CD8-positive, alpha-beta memory T cell (primary cell): ENCODE measurements around the gene TMPRSS13. TPM values are rescaled to one million over a fixed set of nuclear protein-coding genes. Genes with fewer than 3 reads are reported as not detected.

Experiments used
- CTCF ChIA-PET: fragments of 350-600 bp; sonication (Branson Sonifier 250); formaldehyde crosslinking; loops from one replicate; lab custom pipeline; 2021; ENCODE audit warnings: antibody characterized with exemption; lab: Charles Lee
- POLR2A ChIA-PET: fragments of 350-600 bp; sonication (Branson Sonifier 250); formaldehyde crosslinking; loops from one replicate; lab custom pipeline; 2021; ENCODE audit warnings: antibody characterized with exemption; lab: Charles Lee
- DNase-seq, 5 donors: peaks; one replicate each; pipeline versions ENCODE4 v3.0.0 to v3.0.0-alpha.2; 2020 to 2022; ENCODE audit warnings: mixed read lengths in 1 of 5
- H3K27ac ChIP-seq: one replicate; pipeline ENCODE4 v1.7.0; 2013; ENCODE audit warnings: low read depth, mild to moderate bottlenecking, low read length, moderate library complexity
- H3K27me3 ChIP-seq: 2 replicates; pipeline ENCODE4 v1.7.0; 2013; ENCODE audit warnings: low read length, mild to moderate bottlenecking; ENCODE audit not compliant: insufficient read depth, poor library complexity, severe bottlenecking
- H3K36me3 ChIP-seq: 2 replicates; pipeline ENCODE4 v1.7.0; 2013; ENCODE audit warnings: mild to moderate bottlenecking, low read length, moderate library complexity; ENCODE audit not compliant: insufficient read depth
- H3K4me1 ChIP-seq: 2 replicates; pipeline ENCODE4 v1.7.0; 2013; ENCODE audit warnings: mild to moderate bottlenecking, low read length, moderate library complexity; ENCODE audit not compliant: insufficient read depth
- H3K4me3 ChIP-seq: 2 replicates; pipeline ENCODE4 v1.7.0; 2013; ENCODE audit warnings: mild to moderate bottlenecking, low read length
- H3K9me3 ChIP-seq: 2 replicates; pipeline ENCODE4 v1.7.0; 2013; ENCODE audit warnings: mild to moderate bottlenecking, low read length
- H3K27ac Mint-ChIP-seq, 8 donors: one replicate each; pipeline ENCODE4 v1.8.0; 2020 to 2021; ENCODE audit warnings: mixed read lengths in 8 of 8, mild to moderate bottlenecking in 6 of 8, inconsistent platforms in 3 of 8, moderate library complexity in 3 of 8
- H3K27me3 Mint-ChIP-seq, 2 donors: one replicate each; pipeline ENCODE4 v1.8.0; 2020 to 2021; ENCODE audit warnings: mixed read lengths in 2 of 2, mild to moderate bottlenecking in 1 of 2, moderate library complexity in 1 of 2
- H3K36me3 Mint-ChIP-seq, 3 donors: one replicate each; pipeline ENCODE4 v1.8.0; 2020 to 2021; ENCODE audit warnings: mixed read lengths in 3 of 3, inconsistent platforms in 1 of 3, mild to moderate bottlenecking in 1 of 3
- H3K4me1 Mint-ChIP-seq, 3 donors: one replicate each; pipeline ENCODE4 v1.8.0; 2020 to 2021; ENCODE audit warnings: mixed read lengths in 3 of 3, inconsistent platforms in 1 of 3, mild to moderate bottlenecking in 1 of 3
- H3K4me3 Mint-ChIP-seq, 7 donors: one replicate each; pipeline ENCODE4 v1.8.0; 2020 to 2021; ENCODE audit warnings: mixed read lengths in 7 of 7, mild to moderate bottlenecking in 6 of 7, moderate library complexity in 4 of 7, inconsistent platforms in 2 of 7
- H3K9me3 Mint-ChIP-seq, 5 donors: one replicate each; pipeline ENCODE4 v1.8.0; 2020 to 2022; ENCODE audit warnings: mixed read lengths in 5 of 5, mild to moderate bottlenecking in 3 of 5, moderate library complexity in 2 of 5, inconsistent platforms in 1 of 5
- polyA plus RNA-seq: library from polyadenylated mRNA; unstranded; fragments of 300-500 nt; fragmentation: Illumina TruSeq; gene quantifications from one replicate; pipeline ENCODE4 v1.2.3, GENCODE V29; 2021
- total RNA-seq, 2 experiments: library from RNA; stranded (reverse); gene quantifications; one replicate each; pipeline ENCODE4 v1.2.3, GENCODE V29; 2021

The TMPRSS13 gene
- total and polyA plus RNA-seq, 3 experiments from 2014 or later, result 1.4 to 1.5 (median 1.5) TPM

DNA sequence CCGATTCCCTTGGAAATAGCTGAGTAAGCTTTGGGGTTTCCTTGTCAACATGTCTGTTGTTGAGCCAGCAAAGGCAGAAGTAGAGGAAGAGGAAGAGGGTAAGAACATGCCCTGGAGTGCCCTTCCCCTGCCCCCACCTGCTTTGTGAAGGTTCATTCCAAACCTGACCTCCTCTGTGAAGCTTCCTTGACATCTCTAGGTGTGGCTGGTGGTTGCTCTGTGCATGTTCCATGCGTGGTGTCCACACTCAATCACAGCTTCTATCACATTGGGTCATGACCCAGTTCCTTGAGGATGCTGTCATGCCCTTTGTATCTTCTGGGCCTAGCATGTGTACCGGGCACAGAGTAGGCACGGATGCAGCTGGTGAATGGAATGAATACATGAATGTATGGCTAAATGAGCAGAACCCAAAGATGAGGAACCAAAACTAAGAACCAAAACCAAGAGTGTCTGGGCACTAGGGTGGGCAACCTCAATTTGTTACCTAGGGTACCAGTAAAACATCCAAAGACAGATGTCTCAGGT lies 29.0 kb downstream of the TMPRSS13 start:
- H3K27ac Mint-ChIP-seq, result peak overlapping the region in 1 of 8 donors; percentile 57
- Histone ChIP-seq H3K4me1 (no peaks in the 10 kb centered on the region), H3K4me3 (no peak overlapping the region), H3K27me3 (no peaks in the 10 kb centered on the region), H3K9me3 (no peaks in the 10 kb centered on the region), H3K27ac (no peak overlapping the region), H3K36me3 (no peaks in the 10 kb centered on the region)
- peaks cover 0 to 8% (median 4%) of the 10 kb centered on the region in 3 donors for H3K4me1 Mint-ChIP-seq
- ChIA-PET POLR2A (no interaction called here), CTCF (no interaction called here)
- DNase-seq, result peak in 1 of 5 donors; percentile 35
- peaks cover 11% of the 10 kb centered on the region in 2 donors for H3K27me3 Mint-ChIP-seq
- no peak overlapping the region for H3K4me3 Mint-ChIP-seq
- no peaks in the 10 kb centered on the region for H3K36me3 Mint-ChIP-seq
- H3K9me3 Mint-ChIP-seq, result no peaks in the 10 kb centered on the region

DNA sequence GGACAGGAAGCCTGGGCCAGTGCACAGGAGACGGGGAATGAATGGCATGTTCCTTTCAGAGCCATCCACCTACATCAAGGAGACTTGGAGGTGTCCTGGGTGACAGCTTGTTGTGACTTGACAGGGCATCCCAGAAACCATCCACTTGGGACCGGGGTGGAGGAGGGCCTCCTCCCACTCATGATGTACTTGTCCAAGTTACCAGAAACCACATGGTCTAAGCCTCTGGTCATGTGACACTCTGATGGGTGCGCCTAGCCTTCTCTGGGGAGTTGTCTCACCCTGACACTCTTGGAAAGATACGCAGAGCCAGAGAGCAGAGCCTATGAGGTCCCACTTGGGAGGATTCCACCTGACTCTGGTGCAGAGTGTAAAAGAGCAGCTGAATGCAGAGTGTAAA lies 31.1 kb downstream of the TMPRSS13 start:
- CTCF ChIA-PET, result interaction anchor here (1.3 kb wide), 1 partner anchor 49 kb away, joined by 6 read pairs; no protein-coding TSS in a partner anchor
- DNase-seq, result peak in 1 of 5 donors; percentile 14
- H3K36me3 ChIP-seq, result no peaks in the 10 kb centered on the region
- Mint-ChIP-seq H3K4me3 (no peak overlapping the region), H3K9me3 (peaks cover 0 to 5% (median under 1%) of the 10 kb centered on the region in 5 donors), H3K27ac (no peak overlapping the region), H3K27me3 (peaks cover 13 to 21% of the 10 kb centered on the region in 2 donors), H3K4me1 (peaks cover 0 to 8% (median 4%) of the 10 kb centered on the region in 3 donors), H3K36me3 (no peaks in the 10 kb centered on the region)
- no peak overlapping the region for H3K4me3 ChIP-seq
- POLR2A ChIA-PET, result no interaction called here
- no peaks in the 10 kb centered on the region for H3K4me1 ChIP-seq
- no peaks in the 10 kb centered on the region for H3K9me3 ChIP-seq
- no peak overlapping the region for H3K27ac ChIP-seq
- no peaks in the 10 kb centered on the region for H3K27me3 ChIP-seq

DNA sequence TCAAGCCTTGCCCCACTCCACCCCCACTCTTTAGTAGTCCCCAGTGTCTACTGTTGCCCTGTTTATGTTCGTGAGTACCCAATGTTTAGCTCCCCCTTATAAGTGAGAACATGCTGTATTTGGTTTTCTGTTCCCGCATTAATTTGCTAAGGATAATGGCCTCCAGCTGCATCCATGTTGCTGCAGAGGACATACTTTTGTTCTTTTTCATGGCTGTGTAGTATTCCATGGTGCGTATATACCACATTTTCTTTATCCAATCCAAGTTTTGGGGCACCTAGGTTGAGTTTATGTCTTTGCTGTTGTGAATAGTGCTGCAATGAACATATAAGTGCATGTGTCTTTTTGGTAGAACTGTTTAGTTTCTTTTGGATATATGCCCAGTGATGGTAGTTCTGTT lies 36.6 kb downstream of the TMPRSS13 start:
- H3K27ac Mint-ChIP-seq, result no peak overlapping the region
- ChIA-PET CTCF (interaction anchor here (1.0 to 1.4 kb wide), 2 partner anchors 55 to 84 kb away, joined by 3 to 4 read pairs; no protein-coding TSS in a partner anchor), POLR2A (no interaction called here)

DNA sequence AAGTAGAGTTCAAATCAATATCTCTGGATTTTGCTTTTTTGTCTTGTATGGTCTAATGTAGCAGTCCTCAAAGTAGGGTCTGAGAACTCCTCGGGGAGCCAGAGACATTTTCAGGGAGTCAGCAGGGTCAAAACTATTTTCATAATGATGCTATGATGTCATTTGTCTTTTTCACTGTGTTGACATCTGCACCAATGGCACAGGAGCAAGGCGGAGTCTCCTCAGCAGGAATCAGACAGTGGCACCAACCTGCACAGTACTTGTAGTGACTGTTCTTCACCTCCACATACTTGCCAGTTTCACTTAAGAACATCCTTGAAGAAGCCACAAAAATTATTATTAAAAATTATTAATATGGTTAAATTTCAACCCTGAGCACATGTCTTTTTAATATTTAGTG lies 37.8 kb downstream of the TMPRSS13 start:
- no peak for DNase-seq
- no peaks in the 10 kb centered on the region for H3K9me3 ChIP-seq
- no peak overlapping the region for H3K27ac ChIP-seq
- ChIA-PET POLR2A (no interaction called here), CTCF (no interaction called here)
- H3K27me3 ChIP-seq, result no peaks in the 10 kb centered on the region
- H3K36me3 ChIP-seq, result no peaks in the 10 kb centered on the region
- no peaks in the 10 kb centered on the region for H3K4me1 ChIP-seq
- Mint-ChIP-seq H3K36me3 (peaks cover 0 to 21% (median 0%) of the 10 kb centered on the region in 3 donors), H3K27me3 (peaks cover 8 to 24% of the 10 kb centered on the region in 2 donors), H3K27ac (no peak overlapping the region), H3K9me3 (peaks cover 3 to 12% (median 9%) of the 10 kb centered on the region in 5 donors), H3K4me1 (no peaks in the 10 kb centered on the region), H3K4me3 (no peak overlapping the region)
- no peak overlapping the region for H3K4me3 ChIP-seq

More for the DNA sequence above, 36.6 kb downstream of the TMPRSS13 start:
- Mint-ChIP-seq H3K4me1 (no peaks in the 10 kb centered on the region), H3K4me3 (no peak overlapping the region), H3K36me3 (peaks cover 0 to 21% (median 0%) of the 10 kb centered on the region in 3 donors), H3K27me3 (peaks cover 12 to 30% of the 10 kb centered on the region in 2 donors), H3K9me3 (peaks cover 3 to 12% (median 9%) of the 10 kb centered on the region in 5 donors)
- Histone ChIP-seq H3K4me1 (no peaks in the 10 kb centered on the region), H3K9me3 (no peaks in the 10 kb centered on the region), H3K4me3 (no peak overlapping the region), H3K36me3 (no peaks in the 10 kb centered on the region), H3K27me3 (no peaks in the 10 kb centered on the region), H3K27ac (no peak overlapping the region)
- no peak for DNase-seq

DNA sequence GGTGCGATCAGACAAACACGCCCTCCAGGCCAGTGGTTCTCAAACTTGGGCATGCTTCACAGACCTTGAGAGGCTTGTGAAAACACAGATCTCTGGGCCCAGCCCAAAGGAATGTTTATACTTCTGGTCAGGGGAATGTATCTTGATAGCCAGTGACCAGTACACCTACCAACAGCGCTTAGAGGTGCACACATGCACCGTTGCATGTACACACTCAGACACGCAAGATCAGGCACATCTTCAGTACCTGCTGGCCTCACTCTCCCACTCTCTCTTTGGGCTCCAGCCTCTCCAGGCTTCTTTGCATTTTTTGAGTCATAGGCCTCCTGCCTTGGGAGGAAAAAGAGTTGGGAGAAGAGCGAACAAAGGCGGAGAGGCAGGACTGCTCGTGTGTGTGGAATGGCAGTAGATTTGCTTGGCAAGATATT lies 41.0 kb downstream of the TMPRSS13 start:
- Mint-ChIP-seq H3K9me3 (peaks cover 3 to 12% (median 5%) of the 10 kb centered on the region in 5 donors), H3K4me1 (no peaks in the 10 kb centered on the region), H3K27ac (no peak overlapping the region), H3K4me3 (no peak overlapping the region), H3K27me3 (peaks cover 2 to 16% of the 10 kb centered on the region in 2 donors), H3K36me3 (peaks cover 0 to 21% (median 0%) of the 10 kb centered on the region in 3 donors)
- Histone ChIP-seq H3K4me3 (no peak overlapping the region), H3K9me3 (no peaks in the 10 kb centered on the region), H3K27me3 (no peaks in the 10 kb centered on the region), H3K4me1 (no peaks in the 10 kb centered on the region), H3K36me3 (no peaks in the 10 kb centered on the region), H3K27ac (no peak overlapping the region)
- ChIA-PET POLR2A (no interaction called here), CTCF (no interaction called here)
- DNase-seq, result no peak

DNA sequence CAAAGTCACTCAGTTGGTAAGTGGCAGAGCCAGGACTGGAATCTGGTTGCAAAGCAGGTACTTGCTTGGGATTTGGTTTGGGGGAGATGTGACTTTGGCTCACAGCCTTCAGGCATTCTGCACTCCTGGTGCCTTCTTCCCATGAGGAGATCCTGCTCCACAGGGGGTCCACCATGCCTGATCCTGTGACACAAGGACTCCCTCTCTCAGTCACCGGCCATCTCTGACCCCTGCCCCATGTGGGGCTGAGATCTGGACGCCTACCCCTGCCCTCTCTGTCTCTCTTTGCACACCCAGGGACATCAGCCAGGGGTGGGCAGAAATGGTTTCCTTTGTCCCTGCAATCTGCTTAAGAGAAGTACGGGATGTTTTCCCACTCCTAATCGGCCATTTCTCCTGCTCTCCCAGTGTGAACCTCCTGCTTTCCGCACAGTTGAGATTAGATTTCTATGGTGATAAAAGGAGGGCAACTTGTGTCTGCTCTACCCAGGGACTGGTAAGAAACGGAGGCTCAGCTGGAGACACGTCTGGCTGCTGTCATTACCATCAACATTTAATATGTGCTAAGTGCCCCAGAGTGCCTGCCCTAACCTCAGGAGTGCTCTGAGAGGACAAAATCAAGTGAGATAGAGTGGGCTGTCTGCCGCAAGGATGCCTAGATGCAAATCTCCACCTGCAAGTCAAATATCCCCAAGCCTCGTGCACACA lies 41.6 kb downstream of the TMPRSS13 start:
- Mint-ChIP-seq H3K27me3 (peaks cover 5 to 13% of the 10 kb centered on the region in 2 donors), H3K4me3 (no peak overlapping the region), H3K9me3 (peaks cover 2 to 10% (median 5%) of the 10 kb centered on the region in 5 donors), H3K36me3 (peaks cover 0 to 16% (median 0%) of the 10 kb centered on the region in 3 donors), H3K4me1 (no peaks in the 10 kb centered on the region), H3K27ac (no peak overlapping the region)
- H3K9me3 ChIP-seq, result no peaks in the 10 kb centered on the region
- no peak overlapping the region for H3K4me3 ChIP-seq
- POLR2A ChIA-PET, result no interaction called here
- H3K27ac ChIP-seq, result no peak overlapping the region
- H3K4me1 ChIP-seq, result no peaks in the 10 kb centered on the region
- H3K27me3 ChIP-seq, result no peaks in the 10 kb centered on the region
- no peak for DNase-seq
- CTCF ChIA-PET, result no interaction called here
- H3K36me3 ChIP-seq, result no peaks in the 10 kb centered on the region

DNA sequence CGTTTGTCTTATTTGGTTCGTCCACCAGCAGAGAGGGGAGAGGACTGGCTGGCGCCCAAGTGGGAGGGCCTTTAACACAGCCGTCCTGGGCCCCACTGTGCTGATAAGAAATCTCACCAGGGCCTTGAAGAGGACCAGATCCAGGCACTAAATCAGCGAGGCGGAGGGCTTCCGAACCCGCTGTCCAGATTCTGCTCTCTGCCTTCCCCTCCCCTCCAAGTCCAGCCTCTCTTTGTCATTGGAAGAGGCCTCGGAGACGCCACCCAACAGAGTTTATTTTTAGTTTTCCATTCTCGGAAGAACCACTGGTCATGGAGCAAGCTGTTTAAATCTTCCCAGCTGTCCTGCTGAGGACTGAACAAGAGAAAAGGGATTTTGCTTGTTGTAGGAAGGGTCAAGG lies 43.4 kb downstream of the TMPRSS13 start:
- H3K27me3 Mint-ChIP-seq, result peaks cover 9 to 22% of the 10 kb centered on the region in 2 donors
- ChIA-PET CTCF (interaction anchor here (1.4 kb wide), 1 partner anchor 168 kb away, joined by 4 read pairs; no protein-coding TSS in a partner anchor), POLR2A (no interaction called here)
- no peak overlapping the region for H3K27ac ChIP-seq
- H3K36me3 Mint-ChIP-seq, result peaks cover 0 to 8% (median 0%) of the 10 kb centered on the region in 3 donors
- no peaks in the 10 kb centered on the region for H3K4me1 ChIP-seq
- no peak overlapping the region for H3K4me3 ChIP-seq
- no peaks in the 10 kb centered on the region for H3K4me1 Mint-ChIP-seq
- H3K36me3 ChIP-seq, result no peaks in the 10 kb centered on the region
- H3K9me3 ChIP-seq, result no peaks in the 10 kb centered on the region
- peak overlapping the region in 1 of 8 donors; percentile 86 for H3K27ac Mint-ChIP-seq
- DNase-seq, result no peak
- no peak overlapping the region for H3K4me3 Mint-ChIP-seq
- H3K9me3 Mint-ChIP-seq, result peaks cover 2 to 6% (median 4%) of the 10 kb centered on the region in 5 donors
- H3K27me3 ChIP-seq, result no peaks in the 10 kb centered on the region

DNA sequence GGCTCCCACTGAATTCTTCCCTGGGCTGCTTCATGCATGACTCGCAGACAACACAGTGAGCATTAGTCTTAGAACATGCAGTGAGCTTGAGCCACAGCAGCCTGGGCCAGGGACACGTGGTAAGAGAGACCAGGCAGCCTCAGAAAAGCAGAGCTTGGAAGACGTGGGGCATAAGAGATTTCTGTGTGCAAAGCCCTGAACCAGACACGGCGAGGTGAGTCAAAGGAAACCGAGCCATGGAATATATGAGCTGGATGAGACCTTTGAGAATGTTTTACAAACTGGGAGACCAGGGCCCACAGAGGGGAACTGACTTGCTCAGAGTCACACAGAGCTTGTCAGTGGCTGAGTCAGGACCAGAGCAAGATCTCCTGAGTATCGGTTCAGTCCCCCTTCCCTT lies 44.2 kb downstream of the TMPRSS13 start:
- H3K36me3 Mint-ChIP-seq, result peaks cover 0 to 3% (median 0%) of the 10 kb centered on the region in 3 donors
- H3K27ac Mint-ChIP-seq, result no peak overlapping the region
- Histone ChIP-seq H3K27ac (no peak overlapping the region), H3K27me3 (no peaks in the 10 kb centered on the region), H3K4me1 (no peaks in the 10 kb centered on the region), H3K9me3 (no peaks in the 10 kb centered on the region), H3K36me3 (no peaks in the 10 kb centered on the region), H3K4me3 (no peak overlapping the region)
- no peak overlapping the region for H3K4me3 Mint-ChIP-seq
- peaks cover 12 to 29% of the 10 kb centered on the region in 2 donors for H3K27me3 Mint-ChIP-seq
- peaks cover 2 to 3% (median 3%) of the 10 kb centered on the region in 5 donors for H3K9me3 Mint-ChIP-seq
- H3K4me1 Mint-ChIP-seq, result no peaks in the 10 kb centered on the region
- POLR2A ChIA-PET, result no interaction called here
- DNase-seq, result no peak
- CTCF ChIA-PET, result interaction anchor here (1.0 to 1.4 kb wide), 2 partner anchors 68 to 168 kb away, joined by 3 to 4 read pairs; no protein-coding TSS in a partner anchor
